GM12801 (cell line): Measurements from ENCODE around the gene KDM4B.

ENCODE experiments used
- CTCF ChIP-seq: IDR thresholded peaks from one replicate; pipeline ENCODE4 v1.5.1; 2011; ENCODE audit warnings: control low read depth; ENCODE audit not compliant: insufficient read length; ENCODE audit errors: extremely low read depth

The KDM4B gene

GRCh38 chr19:5003781-5004180 is 34.9 kb downstream of the KDM4B start:
- no peak for TF ChIP-seq CTCF

- TF ChIP-seq CTCF, result no peak
Measured at GRCh38 chr19:5005096-5005495, 36.2 kb downstream of the KDM4B start.

- no peak for TF ChIP-seq CTCF
Measured at GRCh38 chr19:5006201-5006600, 37.3 kb downstream of the KDM4B start.

- TF ChIP-seq CTCF, result no peak
Measured at GRCh38 chr19:5006821-5007220, 37.9 kb downstream of the KDM4B start.

GRCh38 chr19:5011476-5012238 is 42.7 kb downstream of the KDM4B start:
- no peak for TF ChIP-seq CTCF

GRCh38 chr19:5012688-5013457 is 44.0 kb downstream of the KDM4B start:
- no peak for TF ChIP-seq CTCF

GRCh38 chr19:5013761-5014160 is 44.8 kb downstream of the KDM4B start:
- TF ChIP-seq CTCF, result no peak
